ENCODE results near the gene NID1. TPM values are rescaled to one million over a fixed set of nuclear protein-coding genes. Genes with fewer than 3 reads are reported as not detected.

The NID1 gene
- total RNA-seq, 4 donors from 2014 or later: 131 to 458 (median 203) TPM

GRCh38 chr1:235947989-235948388, 116.9 kb downstream of the NID1 start:
- no peak for TF ChIP-seq CTCF (IDR thresholded peaks at IDR 0.05)
- ATAC-seq (ENCODE audit: low FRiP score): no peak
- DNase-seq (ENCODE audit: low spot score): no peak

GRCh38 chr1:235946571-235946981, 118.3 kb downstream of the NID1 start:
- TF ChIP-seq CTCF (IDR thresholded peaks at IDR 0.05): no peak
- ATAC-seq (ENCODE audit: low FRiP score) (no peak), DNase-seq (ENCODE audit: low spot score) (no peak)

GRCh38 chr1:235945775-235946570, 118.9 kb downstream of the NID1 start:
- ATAC-seq (ENCODE audit: low FRiP score) (peak; percentile 17), DNase-seq (ENCODE audit: low spot score) (no peak)
- no peak for TF ChIP-seq CTCF (IDR thresholded peaks at IDR 0.05)

GRCh38 chr1:235943581-235944114, 121.2 kb downstream of the NID1 start:
- no peak for TF ChIP-seq CTCF (IDR thresholded peaks at IDR 0.05)
- ATAC-seq (ENCODE audit: low FRiP score): no peak

GRCh38 chr1:235942979-235943575, 121.8 kb downstream of the NID1 start:
- ATAC-seq (ENCODE audit: low FRiP score) (no peak), DNase-seq (ENCODE audit: low spot score) (no peak)
- no peak for TF ChIP-seq CTCF (IDR thresholded peaks at IDR 0.05)

More at GRCh38 chr1:235943581-235944114, 121.2 kb downstream of the NID1 start:
- no peak for DNase-seq (ENCODE audit: low spot score)

GRCh38 chr1:235942625-235942934, 122.3 kb downstream of the NID1 start:
- TF ChIP-seq CTCF (IDR thresholded peaks at IDR 0.05): no peak
- DNase-seq (ENCODE audit: low spot score): no peak
- no peak for ATAC-seq (ENCODE audit: low FRiP score)
